HK-2 (cell line): ENCODE data around the gene RBM10.
"Not testable (repeated sequence)": the region's sequence is repeated elsewhere in the genome, so short reads cannot be mapped to it uniquely, and the experiment has no call there.

ENCODE experiments used
- DNase-seq: peaks from one replicate; pipeline ENCODE4 v3.0.0-alpha.2; 2018; ENCODE audit not compliant: unreplicated experiment

Gene RBM10

DNA sequence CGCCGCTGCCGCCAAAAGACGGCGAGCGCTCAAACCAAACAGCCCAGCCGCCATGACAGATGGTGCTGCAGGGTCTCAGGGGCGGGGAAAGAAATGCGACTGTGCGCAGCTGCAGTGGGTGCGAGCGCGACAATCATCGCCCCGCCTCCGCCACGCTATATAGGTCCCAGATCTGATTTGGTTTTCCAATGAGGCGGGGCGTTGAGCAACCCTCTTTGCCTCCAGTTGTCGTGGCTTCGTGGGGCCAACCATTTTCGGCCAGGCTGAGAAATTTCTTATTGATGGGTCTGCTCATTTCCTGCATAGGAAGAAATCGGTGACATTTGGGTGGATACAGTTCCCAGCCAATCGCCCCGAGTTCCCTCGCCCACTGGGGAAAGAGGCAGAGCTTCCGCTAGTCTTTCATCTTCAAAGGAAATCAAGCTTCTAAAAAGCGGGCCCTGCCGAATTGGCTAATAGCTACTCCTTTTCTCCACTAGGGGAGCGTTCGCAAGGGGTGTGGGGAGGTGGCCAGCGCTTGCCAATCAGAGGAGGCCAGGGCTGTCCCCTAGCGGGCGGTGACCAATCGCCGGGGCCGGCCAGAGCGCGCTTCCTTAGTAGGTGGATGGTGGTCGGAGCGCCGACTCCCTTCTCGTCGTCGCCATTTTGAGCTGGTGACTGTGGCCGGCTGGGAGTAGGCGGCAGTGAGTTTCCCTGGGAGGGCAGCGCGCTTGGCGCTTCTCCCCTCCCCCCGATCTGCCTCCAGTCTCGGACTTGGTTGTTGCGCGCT, at the start of gene RBM10, which contains the start of gene NDUFB11:
RBM10 (plus strand) TSS at position 596 of the 769 bp plus-strand sequence. CDS start 2,261 bp downstream, outside the sequence.
NDUFB11 (minus strand) TSS at position 77 of the 769 bp plus-strand sequence; CDS start at position 54, 23 bp downstream.
- peak; percentile 94 for DNase-seq

DNA sequence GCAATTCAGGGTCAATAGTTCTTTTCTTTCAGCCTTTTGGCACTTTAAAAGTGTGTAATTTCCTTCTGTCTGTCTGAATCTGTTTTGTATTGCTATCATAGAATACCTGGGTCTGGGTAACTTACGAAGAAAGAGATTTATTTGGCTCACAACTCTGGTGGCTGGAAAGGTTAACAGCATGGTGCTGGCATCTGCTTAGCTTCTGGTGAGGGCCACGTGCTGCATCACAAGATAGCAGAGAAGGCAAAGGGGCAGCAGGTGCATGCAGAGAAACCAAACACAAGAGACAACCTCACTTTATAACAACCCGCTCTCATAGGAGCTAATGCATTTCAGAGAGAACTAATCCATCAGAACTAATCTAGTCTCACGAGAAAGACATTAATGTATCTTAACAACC, 48.0 kb upstream of the RBM10 start:
- no peak for DNase-seq

DNA sequence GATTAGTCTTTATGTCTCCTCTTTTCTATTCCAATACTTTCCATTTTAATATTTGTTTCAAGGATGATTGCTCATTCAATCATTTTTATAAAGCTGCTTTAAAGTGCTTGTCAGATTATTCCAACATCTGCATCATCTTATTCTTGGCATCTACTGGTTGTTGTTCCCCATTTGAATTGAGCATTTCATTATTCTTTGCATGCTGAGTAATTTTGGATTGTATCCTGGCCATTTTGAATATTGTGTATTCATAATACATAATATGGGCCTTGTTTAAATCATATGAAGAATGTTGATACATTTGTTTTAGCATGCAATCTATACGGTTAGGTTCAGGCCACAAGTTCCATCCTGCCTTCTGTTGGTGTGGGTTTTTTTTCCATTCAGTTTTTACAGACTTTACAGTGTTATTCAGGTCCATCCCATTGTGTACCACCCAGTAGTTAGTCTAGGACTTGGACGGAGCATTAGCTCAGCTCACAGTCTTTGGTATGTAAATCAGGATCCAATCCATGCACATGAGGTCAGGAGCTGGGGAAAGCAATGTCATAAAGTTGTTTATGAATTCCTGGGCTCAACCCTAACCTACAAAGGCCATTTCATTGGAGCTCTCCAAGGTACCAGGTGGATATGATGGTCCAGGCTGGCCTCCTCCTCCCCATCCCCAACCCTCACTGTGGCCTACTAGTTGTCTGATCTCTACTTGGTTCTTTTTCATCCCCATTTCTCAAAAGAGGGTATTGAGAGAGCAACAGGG, 46.5 kb upstream of the RBM10 start:
- DNase-seq, result no peak

- no peak for DNase-seq
Observed at GRCh38 chrX:47101206-47101605, 43.8 kb upstream of the RBM10 start.

DNA sequence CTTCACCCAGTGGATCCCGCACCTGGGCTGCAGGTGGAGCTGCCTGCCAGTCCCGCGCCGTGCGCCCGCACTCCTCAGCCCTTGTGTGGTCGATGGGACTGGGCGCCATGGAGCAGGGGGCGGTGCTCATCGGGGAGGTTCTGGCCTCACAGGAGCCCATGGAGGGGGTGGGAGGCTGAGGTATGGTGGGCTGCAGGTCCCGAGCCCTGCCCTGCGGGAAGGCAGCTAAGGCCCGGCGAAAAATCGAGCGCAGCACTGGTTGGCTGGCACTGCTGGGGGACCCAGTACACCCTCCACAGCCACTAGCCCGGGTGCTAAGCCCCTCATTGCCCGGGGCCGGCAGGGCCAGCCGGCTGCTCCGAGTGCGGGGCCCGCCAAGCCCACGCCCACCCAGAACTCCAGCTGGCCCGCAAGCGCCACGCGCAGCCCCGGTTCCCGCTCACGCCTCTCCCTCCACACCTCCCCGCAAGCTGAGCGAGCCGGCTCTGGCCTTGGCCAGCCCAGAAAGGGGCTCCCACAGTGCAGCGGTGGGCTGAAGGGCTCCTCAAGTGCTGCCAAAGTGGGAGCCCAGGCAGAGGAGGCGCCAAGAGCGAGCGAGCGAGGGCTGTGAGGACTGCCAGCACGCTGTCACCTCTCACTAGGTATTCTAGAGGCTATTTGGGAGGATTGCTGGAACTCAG, 33.9 kb upstream of the RBM10 start:
- not testable (repeated sequence) for DNase-seq

DNA sequence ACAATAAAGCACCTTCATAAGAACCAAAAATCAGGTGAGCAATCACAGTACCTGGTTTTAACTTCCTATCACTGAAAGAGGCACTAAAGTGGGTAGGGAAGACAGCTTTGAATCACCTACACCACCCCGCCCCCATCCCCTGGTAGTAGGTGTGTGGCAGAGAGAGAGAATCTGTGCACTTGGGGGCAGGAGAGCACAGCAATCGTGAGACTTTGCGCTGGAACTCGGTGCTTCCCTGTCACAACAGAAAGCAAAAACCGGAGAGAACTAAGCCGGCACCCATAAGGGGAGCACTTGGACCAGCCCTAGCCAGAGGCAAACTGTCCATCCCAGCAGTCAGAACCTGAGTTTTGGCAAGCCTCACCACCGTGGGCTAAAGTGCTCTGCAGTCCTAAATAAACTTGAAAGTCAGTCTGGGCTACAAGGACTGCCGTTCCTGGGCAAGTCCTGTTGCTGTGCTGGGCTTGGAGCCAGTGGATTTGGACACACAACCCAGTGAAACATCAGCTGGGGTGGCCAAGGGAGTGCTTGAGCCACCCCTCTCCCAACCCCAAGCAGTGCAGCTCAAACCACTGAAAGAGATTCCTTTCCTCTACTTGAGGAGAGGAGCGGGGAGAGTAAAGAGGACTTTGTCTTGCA, 32.6 kb upstream of the RBM10 start:
- DNase-seq, result peak; percentile 8

DNA sequence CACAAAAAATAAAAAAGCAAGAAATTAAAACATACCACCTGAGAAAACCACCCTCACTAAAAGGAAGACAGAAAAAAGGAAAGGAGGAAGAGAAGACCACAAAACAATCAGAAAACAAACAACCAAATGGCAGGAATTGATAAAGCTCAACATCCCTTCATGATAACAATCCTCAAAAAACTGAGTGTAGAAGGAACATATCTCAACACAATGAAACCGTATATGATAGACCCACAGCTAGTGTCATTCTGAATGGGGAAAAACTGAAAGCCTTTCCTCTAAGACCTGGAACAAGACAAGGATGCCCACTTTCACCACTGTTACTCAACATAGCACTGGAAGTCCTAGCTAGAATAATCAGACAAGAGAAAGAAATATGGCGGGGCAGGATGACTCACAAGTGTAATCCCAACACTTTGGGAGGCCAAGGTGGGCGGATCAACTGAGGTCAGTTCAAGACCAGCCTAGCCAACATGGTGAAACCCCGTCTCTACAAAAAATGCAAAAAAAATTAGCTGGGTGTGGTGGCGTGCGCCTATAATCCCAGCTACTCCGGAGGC, 28.4 kb upstream of the RBM10 start:
- not testable (repeated sequence) for DNase-seq

GRCh38 chrX:47124466-47124865, 20.6 kb upstream of the RBM10 start:
- DNase-seq, result not testable (repeated sequence)

GRCh38 chrX:47129157-47129898, 15.7 kb upstream of the RBM10 start:
- peak; percentile 95 for DNase-seq

DNA sequence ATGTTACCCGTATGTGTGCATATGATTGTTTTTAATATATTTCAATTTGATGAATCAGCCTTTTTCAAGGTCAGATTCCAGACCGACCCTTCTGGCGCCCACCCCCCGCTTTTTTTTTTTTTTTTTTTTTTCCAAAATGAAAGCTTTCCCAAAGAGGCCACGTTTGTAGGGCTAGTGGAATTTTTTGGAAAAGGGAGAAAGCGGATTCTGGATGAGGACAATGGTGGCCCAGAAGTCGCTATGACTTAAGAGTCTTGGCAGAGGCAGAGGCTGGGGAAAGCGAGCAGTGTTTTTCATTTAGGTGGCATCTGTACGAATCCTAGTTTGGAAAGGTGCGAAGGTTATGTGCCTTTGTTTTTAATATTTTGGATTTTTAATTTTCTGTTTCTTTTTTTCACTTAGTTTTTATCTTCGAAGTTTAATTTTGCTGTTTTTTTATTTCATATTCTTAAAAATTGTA, 15.1 kb upstream of the RBM10 start:
- no peak for DNase-seq

GRCh38 chrX:47133493-47133892, 11.5 kb upstream of the RBM10 start:
- no peak for DNase-seq

- not testable (repeated sequence) for DNase-seq
Observed at GRCh38 chrX:47135650-47136049, 9.4 kb upstream of the RBM10 start.

- no peak for DNase-seq
Observed at GRCh38 chrX:47138171-47138570, 6.8 kb upstream of the RBM10 start.

DNA sequence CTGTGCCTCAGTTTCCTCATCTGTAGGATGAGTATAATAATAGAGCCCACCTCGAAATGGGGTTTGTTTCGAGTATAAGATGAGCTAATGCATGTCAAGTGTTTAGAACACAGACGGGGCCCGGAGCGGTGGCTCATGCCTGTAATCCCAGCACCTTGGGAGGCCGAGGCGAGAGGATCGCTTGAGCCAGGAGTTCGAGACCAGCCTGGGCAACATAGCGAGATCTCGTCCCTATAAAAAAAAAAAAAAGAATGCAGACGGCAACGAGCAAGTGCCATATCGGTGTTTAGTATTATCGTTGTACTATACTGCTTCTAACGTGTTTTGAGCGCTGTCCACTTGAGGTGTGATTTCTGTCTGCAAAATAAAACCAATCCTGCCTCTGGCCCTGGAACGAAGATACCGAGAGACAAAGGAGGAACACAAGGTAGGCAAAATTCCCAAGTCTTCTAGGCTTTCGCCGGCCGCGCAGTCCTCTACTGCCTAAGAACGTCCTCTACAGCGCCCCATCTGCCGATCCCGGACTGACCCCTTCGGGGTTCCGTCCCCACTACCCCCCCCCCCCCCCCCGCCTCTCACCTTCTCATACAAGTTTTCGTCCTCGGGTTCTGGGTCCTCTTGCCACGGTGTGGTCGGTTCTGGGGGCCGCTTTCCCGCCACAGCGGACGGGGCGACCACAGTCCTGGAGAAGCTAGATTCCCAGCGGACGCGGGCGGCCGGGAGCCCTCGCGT, 961 bp upstream of the RBM10 start:
- DNase-seq, result no peak

DNA sequence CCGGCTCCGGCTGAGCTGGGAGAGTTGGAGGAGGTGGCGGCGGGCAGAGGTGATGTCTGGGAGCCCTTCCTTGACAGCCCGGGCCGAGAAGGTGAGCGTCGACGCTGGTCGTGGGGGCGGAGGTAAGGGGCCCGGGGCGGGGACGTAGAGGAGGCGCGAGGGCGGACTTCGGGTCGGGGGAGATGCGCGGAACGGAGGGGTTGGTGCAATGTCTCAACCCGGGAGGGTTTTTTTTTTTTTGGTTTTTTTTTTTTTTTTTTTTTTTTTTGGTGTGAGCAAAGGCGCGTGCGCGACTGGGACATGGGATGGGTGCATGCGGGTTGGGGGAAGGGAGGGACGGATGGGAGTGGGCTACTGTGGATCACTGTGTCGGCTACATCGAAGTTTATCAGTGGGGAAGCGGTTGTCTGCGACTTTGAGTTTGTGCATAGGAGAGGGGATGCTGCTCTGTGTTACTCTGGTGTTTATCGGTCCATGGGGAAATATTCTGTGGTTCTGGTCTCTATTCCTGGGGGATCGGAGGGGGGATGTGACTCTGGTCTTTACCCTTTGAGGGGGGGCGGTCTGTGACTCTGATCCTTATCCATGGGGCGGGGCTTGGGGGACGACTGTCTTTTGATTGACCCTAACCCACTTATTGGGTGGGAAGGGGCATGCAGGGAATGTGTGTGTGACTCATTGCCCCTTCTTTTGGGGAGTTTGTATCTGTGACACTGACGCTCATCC, 537 bp downstream of the RBM10 start:
- no peak for DNase-seq

- DNase-seq, result no peak
Observed at GRCh38 chrX:47146121-47146935, 1.3 kb downstream of the RBM10 start.

DNA sequence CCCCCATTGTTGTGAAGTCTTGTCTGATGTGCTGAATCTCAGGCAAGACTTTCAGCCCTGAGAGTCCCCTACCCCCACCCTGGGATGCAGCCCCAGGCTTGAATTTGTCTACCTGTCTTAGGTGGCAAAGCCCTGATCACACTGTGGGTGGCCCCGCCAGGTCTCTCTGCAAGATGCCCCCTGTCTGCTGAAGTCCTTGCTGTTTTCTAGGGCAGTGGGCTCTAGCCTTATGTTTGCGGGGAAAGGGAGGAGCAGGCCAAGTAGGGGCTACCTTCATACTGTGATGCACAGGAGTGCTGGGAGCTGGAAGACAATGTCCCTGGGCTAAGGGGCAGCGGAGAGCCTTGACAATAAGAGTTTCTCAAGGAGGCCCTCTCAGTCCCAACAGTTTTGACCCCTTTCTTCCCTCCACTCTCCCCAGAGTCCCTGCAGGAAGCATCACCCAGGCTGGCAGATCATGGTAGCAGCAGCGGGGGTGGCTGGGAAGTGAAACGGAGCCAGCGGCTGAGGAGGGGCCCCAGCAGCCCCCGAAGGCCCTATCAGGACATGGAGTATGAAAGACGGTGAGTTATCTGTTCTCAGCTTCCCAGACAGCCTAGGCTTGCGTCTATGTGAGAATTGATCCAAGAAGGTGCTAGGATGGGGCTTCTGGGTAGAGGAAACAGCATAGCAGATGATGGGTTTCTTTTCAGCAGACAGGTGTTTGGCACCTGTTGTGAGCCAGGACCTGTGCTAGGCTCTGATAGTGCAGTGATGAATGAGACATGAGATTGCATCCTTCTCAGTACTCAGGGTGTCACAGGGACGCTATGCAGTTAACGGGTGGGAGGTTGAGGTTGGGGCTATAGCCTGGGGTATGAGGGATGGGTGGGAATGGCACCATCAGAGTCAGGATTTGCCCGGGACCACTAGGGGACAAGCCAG, 2.2 kb downstream of the RBM10 start:
- DNase-seq, result no peak
